Rectal smooth muscle tissue (tissue), 1 donor: ENCODE data around the gene SCYGR4.

Experiments used
- H3K27ac ChIP-seq: one replicate; pipeline ENCODE4 v1.7.0; 2013; ENCODE audit warnings: low read depth, low read length, inconsistent platforms
- H3K27me3 ChIP-seq: one replicate; pipeline ENCODE4 v1.7.0; 2013; ENCODE audit warnings: low read length; ENCODE audit not compliant: control insufficient read depth, insufficient read depth
- H3K36me3 ChIP-seq: one replicate; pipeline ENCODE4 v1.7.0; 2013; ENCODE audit warnings: low read length; ENCODE audit not compliant: control insufficient read depth, insufficient read depth
- H3K4me1 ChIP-seq: one replicate; pipeline ENCODE4 v1.7.0; 2013; ENCODE audit warnings: low read length; ENCODE audit not compliant: control insufficient read depth, insufficient read depth
- H3K4me3 ChIP-seq: one replicate; pipeline ENCODE4 v1.7.0; 2013; ENCODE audit warnings: low read length
- H3K9ac ChIP-seq: one replicate; pipeline ENCODE4 v1.7.0; 2013; ENCODE audit warnings: low read length

Gene SCYGR4

GRCh38 chr2:227616631-227617030 lies 667 bp upstream of the SCYGR4 start:
- Histone ChIP-seq H3K36me3 (no peaks in the 10 kb centered on the region), H3K9ac (no peak overlapping the region), H3K27ac (no peak overlapping the region), H3K27me3 (no peaks in the 10 kb centered on the region), H3K4me1 (no peaks in the 10 kb centered on the region), H3K4me3 (no peak overlapping the region)

DNA sequence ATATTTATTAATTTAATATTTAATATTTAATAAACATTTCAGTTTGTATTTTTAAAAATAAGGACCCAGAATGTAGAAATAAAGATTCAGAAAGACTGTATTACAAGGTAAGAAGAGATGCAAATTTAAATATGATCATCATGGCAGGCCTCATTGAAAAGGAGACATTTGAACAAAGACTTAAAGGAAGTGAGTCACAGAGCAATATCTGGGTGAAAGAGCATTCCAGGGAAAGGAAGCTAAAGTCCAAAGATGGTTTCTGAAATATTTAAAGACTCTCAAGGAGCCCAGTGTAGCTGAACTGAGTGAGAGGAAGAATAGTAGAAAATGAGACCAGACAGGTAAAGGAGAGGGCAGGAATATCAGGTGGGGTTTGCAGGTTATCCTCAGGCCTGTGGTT lies 5.9 kb downstream of the SCYGR4 start:
- H3K27ac ChIP-seq: no peak overlapping the region
- H3K4me3 ChIP-seq: no peak overlapping the region
- no peaks in the 10 kb centered on the region for H3K27me3 ChIP-seq
- H3K9ac ChIP-seq: no peak overlapping the region
- no peaks in the 10 kb centered on the region for H3K4me1 ChIP-seq
- H3K36me3 ChIP-seq: no peaks in the 10 kb centered on the region

DNA sequence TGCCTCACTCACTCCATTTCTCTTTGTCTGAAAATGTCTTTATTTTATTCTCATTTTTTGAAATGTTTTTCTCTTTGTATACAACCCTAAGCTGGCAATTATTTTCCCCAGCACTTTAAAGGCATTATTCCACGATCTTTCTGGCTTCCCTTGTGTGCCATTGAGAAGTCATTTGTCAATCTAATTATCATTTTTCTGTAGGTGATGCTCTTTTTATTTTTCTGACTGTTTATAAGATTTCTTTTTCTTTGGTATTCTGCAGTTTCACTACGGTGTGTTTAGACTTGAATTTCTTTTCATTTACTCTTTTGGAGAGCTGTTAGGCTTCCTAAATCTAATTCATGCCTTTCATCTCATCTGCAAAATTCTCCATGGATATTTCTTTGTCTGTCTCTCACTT lies 8.1 kb downstream of the SCYGR4 start:
- Histone ChIP-seq H3K4me3 (no peak overlapping the region), H3K9ac (no peak overlapping the region), H3K27ac (no peak overlapping the region), H3K27me3 (no peaks in the 10 kb centered on the region), H3K36me3 (no peaks in the 10 kb centered on the region), H3K4me1 (no peaks in the 10 kb centered on the region)

GRCh38 chr2:227626580-227627151 lies 9.4 kb downstream of the SCYGR4 start:
- Histone ChIP-seq H3K27me3 (no peaks in the 10 kb centered on the region), H3K36me3 (no peaks in the 10 kb centered on the region)

DNA sequence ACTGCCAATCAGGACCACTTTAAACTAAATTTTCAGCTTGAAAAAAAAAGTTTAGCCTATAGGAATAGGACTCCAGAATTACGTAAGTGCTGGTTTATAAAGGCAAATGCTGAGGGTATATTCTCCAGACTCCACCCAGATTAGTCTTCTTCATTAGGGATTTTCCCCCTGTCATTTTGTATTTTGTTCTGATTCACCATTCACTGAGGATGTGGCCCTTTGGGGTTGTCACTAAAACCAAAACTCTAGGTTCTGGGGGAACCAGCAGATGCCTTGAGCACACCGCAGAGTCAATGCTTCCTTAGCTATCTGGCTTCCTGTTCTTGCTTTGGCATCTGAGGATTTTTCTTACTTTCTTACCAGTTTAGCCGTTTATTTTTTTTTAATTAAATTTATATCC lies 10.5 kb downstream of the SCYGR4 start:
- Histone ChIP-seq H3K4me1 (no peaks in the 10 kb centered on the region), H3K9ac (no peak overlapping the region), H3K27ac (no peak overlapping the region), H3K27me3 (no peaks in the 10 kb centered on the region), H3K36me3 (no peaks in the 10 kb centered on the region), H3K4me3 (no peak overlapping the region)

More at GRCh38 chr2:227626580-227627151, 9.4 kb downstream of the SCYGR4 start:
- Histone ChIP-seq H3K27ac (no peak overlapping the region), H3K4me1 (no peaks in the 10 kb centered on the region), H3K4me3 (no peak overlapping the region), H3K9ac (no peak overlapping the region)

GRCh38 chr2:227629435-227629834 lies 12.1 kb downstream of the SCYGR4 start:
- no peaks in the 10 kb centered on the region for H3K27me3 ChIP-seq
- no peaks in the 10 kb centered on the region for H3K36me3 ChIP-seq

GRCh38 chr2:227630322-227630721 lies 13.0 kb downstream of the SCYGR4 start:
- Histone ChIP-seq H3K36me3 (no peaks in the 10 kb centered on the region), H3K4me3 (no peak overlapping the region), H3K27ac (no peak overlapping the region), H3K4me1 (no peaks in the 10 kb centered on the region), H3K9ac (no peak overlapping the region), H3K27me3 (no peaks in the 10 kb centered on the region)

More at GRCh38 chr2:227629435-227629834, 12.1 kb downstream of the SCYGR4 start:
- Histone ChIP-seq H3K9ac (no peak overlapping the region), H3K4me1 (no peaks in the 10 kb centered on the region), H3K4me3 (no peak overlapping the region), H3K27ac (no peak overlapping the region)

DNA sequence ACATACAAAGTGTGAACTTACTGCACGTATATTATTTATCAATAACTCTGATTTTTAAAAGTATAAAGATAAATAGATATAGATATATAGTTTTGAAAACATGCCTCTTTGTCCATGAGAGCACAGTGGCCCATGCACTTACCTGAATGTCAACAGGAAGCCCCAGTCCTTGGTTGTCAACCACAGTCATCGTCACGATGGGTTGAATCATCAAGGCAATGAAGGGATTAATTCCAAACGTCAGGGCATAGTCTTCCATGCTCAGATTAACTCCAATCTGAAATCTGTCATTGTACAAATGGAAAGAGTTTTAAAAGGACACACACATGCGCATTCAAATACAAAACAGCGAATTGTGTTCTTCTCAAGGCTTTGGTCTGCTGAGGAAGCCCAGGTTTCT lies 15.5 kb downstream of the SCYGR4 start:
- Histone ChIP-seq H3K27me3 (no peaks in the 10 kb centered on the region), H3K27ac (no peak overlapping the region), H3K36me3 (no peaks in the 10 kb centered on the region), H3K4me1 (no peaks in the 10 kb centered on the region), H3K4me3 (no peak overlapping the region), H3K9ac (no peak overlapping the region)

DNA sequence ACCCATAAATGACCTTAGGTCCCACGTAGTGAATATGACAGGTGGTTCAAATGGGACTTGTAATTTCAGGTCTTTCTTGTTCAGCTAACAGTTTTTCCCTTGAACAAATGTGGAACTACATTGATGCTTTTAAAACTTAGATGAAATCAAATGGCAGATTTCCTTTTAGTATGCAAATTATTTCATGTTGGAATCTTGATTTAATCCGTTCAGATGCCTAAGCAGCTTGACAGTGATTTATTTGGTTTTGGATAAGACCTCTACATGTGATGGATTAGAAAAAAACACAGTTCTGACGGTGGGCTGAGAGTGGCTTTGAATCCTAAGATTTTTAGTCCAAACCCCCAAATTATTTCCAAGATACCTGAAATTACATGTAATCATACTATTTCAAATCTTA lies 16.9 kb downstream of the SCYGR4 start:
- Histone ChIP-seq H3K4me1 (no peaks in the 10 kb centered on the region), H3K27ac (no peak overlapping the region), H3K4me3 (no peak overlapping the region), H3K27me3 (no peaks in the 10 kb centered on the region), H3K9ac (no peak overlapping the region), H3K36me3 (no peaks in the 10 kb centered on the region)

DNA sequence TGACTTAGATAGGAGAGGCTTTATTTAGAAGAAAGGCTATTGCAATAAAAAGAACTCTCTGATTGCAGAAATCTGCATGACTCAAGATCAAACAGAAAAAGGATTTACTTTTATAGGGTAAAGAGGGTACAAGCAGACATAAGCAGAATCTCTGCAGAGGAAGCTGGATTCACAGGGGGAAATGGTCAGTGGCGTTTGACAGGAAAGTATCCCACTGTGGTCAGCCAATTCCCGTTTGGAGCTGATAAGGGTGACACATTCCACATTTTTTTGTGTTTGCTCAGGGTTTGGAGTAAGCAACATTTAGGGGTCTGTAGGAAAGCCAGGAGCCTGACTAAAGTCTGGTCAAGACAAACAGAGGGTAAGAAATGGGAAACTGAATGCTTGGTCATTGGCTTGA lies 25.4 kb downstream of the SCYGR4 start:
- no peak overlapping the region for H3K4me3 ChIP-seq
- no peak overlapping the region for H3K9ac ChIP-seq
- H3K4me1 ChIP-seq: no peaks in the 10 kb centered on the region
- H3K27me3 ChIP-seq: no peaks in the 10 kb centered on the region
- no peaks in the 10 kb centered on the region for H3K36me3 ChIP-seq
- H3K27ac ChIP-seq: no peak overlapping the region

DNA sequence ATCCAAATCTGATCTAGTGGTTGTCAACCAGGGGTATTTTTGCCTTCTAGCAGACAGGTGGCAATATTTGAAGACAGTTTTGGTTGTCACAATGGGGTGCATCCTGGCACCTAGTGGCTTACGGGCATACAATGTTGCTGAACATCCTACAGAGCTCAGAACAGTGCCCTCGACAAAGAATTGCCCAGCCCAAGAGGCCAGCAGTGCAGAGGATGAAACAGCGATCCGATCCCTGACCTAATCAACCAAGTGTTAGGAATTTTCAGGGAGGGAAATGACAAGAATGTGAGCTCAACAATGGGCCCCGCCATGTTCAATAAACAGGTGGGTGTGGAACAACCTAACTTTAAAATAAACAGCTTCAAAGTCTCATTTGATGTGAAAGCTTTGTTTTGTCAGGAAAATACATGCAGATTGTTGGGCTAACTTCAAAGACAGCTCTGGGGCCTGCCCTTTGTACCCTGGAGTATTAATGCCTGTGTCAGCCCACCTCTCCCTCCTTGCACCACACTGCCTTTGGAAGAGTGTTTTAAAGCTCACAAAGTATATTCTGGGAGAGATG lies 26.8 kb downstream of the SCYGR4 start:
- Histone ChIP-seq H3K27ac (no peak overlapping the region), H3K9ac (no peak overlapping the region), H3K27me3 (no peaks in the 10 kb centered on the region), H3K4me1 (no peaks in the 10 kb centered on the region), H3K36me3 (no peaks in the 10 kb centered on the region), H3K4me3 (no peak overlapping the region)

DNA sequence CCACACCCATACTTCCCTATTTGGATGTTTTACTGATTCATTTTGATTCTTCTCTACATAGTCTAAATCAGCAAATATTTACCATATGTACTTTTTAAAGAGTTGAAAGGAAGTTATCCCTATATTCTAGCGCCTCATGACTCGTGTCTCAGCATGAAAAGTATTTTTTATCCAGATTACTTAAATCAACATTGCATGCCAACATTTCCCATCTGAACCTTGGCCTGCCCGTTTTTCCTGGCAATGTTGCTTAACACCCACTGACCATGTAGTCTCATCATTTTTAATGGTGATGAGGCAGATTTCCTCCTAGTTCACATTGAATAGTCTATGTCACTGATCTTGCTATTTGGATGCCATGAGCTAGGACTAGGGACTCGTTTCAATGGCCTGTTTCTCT lies 36.1 kb downstream of the SCYGR4 start:
- Histone ChIP-seq H3K27me3 (no peaks in the 10 kb centered on the region), H3K4me3 (no peak overlapping the region), H3K9ac (no peak overlapping the region), H3K4me1 (no peaks in the 10 kb centered on the region), H3K27ac (no peak overlapping the region), H3K36me3 (no peaks in the 10 kb centered on the region)

- Histone ChIP-seq H3K27me3 (no peaks in the 10 kb centered on the region), H3K4me1 (no peaks in the 10 kb centered on the region), H3K4me3 (no peak overlapping the region), H3K9ac (no peak overlapping the region), H3K27ac (no peak overlapping the region), H3K36me3 (no peaks in the 10 kb centered on the region)
Measured at GRCh38 chr2:227654426-227654825, 37.1 kb downstream of the SCYGR4 start.
